Putamen (tissue), 1 donor: ENCODE measurements around the gene NOS3.

Source experiments
- DNase-seq: peaks from one replicate; pipeline ENCODE4 v3.0.0-alpha.2; 2016; ENCODE audit warnings: low spot score

The NOS3 gene

DNA sequence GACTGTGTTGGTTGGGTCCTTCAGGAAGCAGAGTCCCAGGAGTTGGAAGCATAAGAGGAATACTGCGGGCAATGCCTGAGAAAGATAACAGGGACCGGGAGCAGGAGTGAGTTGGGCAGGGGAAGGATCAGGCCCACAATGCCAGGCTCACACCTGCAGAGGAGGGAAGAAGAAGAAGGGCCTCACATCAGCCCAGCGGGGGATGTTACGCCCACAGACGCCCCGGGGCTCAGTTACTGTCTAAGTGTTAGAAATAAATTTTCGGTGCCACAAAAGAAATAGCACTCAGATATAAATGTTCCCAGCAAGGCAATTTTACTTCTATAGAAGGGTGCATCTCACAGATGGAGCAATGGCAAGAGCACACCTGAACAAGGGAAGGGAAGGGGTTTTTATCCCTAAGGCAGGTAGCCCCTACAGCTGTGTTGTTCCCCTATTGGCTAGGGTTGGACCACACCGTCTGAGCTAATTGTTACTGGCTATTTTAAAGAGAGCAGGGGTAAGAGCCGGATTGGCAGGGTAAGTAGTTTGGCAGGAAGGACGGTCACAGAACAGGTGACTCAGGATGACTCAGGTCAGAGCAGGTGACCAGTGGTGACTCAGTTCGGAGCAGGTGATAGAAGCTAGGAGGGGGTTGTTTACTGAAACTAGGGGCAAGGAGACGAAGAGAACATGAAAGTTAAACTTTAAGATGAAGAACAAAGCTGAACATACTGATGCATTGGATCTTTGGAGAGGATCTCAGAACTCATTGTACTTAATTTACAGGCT is at the start of gene NOS3:
Gene NOS3 (plus strand): TSS at position 602 of the 771 bp plus-strand sequence. CDS start 2,787 bp downstream, outside the sequence.
- DNase-seq, result no peak

DNA sequence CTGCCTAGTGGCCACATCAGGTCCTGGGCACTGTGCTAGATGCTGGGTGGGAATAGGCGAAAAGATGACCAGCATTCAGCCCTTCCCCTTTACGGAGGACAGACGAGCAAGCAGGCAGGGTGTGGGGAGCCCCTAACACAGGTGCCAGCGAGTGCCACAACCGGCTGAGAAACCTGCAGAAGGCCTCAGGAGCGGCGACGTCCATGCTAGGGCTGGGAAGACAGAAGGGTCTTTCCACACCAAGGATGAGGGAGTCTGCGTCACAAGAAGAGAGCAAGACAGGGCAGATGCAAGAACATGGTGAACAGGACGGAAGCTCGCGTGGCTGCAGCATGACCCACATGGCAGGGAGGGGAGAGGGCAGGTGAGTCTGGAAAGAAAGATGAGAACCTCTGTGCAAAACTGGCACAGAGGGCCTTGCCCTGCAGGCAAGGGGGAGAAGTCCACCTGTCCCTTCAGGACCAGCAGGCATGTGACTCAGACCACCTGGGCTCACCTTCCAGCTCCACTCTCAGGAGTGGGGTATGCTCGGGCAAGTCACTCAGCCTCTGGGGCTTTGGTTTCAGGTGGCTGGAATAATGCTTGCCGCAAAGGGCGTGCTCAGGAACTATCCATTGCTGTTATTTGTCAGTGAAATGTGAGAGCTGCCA is 49.3 kb upstream of the NOS3 start:
- DNase-seq, result no peak

DNA sequence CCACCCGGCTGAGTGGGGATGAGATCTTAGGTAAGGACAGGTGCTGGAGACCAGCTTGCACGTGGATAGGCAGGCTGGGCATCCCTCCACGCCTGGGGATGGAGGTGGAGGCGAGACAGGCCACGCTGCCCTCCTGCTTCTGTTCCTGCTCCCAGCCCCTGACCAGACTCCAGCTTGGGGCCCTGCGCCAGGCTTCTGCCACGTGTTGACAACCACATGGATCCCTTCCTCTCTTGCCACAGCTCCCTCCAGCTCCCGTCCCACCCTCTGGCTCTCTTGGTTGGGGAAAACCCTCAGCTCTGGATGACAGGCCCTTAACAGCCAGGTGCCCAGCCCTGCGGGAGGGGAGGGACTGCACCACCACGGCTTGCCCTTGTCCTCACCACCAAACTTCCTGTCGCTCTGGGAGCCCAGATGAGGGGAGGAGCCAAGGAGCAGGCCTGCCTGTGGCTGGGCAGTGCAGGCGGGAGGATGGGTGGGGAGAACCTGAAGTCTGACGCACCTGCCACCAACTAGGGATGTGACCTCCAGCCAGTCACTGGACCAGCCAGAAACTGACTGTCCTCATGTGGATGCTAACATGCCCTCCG is 48.7 kb upstream of the NOS3 start:
- DNase-seq, result no peak

DNA sequence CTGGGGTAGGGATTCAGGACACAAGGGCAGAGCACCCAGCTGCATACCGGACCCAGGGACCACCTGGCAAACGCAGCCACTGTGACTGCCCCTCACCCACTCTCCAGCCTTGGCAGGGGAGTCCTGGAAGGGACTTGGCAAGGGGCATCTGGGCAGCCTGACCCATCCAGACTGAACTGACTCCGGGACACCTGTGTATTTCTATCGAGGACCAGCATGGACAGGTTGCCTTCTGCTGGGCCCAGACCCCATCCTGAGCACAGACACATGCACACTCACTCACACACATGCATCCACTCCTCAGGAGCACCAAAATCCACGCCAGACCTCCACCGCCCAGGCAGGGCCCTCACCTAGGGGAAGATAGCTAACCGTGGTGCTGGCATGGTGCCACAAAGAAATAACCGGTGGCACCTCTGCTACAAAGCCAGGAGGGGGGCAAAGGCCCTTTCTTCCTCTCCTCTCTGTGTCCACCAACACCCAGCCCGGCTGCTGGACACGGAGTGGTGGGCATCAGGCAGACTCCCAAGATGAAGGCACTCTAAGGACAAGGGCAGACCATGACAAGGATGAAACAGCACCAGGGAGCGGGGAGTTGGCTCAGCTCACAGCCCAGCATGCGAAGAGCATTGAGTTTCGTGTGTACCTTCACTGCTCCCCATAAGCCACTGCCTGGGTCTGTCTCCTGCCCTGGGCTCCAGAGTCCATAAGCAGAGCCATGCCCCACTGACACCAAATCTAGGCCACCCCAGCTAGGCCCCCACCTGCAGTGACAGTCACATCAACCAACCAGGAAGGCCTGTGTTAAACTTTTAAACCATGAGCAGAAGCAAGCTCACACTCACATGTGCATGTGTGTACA is 48.0 kb upstream of the NOS3 start:
- no peak for DNase-seq

DNA sequence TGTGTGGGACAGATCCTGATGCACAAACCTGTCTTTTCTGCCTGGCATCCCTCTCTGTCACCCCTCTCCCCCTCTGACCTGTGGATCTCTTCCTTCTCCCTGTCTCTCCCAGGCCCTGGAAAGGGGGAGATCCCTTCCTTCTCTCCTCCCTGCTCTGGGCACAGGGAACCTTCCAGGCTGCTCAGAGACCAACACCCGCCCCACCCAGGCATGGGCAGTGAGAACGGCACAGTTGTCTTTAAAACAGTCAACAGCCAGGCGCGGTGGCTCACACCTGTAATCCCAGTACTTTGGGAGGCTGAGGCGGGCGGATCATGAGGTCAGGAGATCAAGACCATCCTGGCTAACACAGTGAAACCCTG is 47.4 kb upstream of the NOS3 start:
- DNase-seq, result no peak

DNA sequence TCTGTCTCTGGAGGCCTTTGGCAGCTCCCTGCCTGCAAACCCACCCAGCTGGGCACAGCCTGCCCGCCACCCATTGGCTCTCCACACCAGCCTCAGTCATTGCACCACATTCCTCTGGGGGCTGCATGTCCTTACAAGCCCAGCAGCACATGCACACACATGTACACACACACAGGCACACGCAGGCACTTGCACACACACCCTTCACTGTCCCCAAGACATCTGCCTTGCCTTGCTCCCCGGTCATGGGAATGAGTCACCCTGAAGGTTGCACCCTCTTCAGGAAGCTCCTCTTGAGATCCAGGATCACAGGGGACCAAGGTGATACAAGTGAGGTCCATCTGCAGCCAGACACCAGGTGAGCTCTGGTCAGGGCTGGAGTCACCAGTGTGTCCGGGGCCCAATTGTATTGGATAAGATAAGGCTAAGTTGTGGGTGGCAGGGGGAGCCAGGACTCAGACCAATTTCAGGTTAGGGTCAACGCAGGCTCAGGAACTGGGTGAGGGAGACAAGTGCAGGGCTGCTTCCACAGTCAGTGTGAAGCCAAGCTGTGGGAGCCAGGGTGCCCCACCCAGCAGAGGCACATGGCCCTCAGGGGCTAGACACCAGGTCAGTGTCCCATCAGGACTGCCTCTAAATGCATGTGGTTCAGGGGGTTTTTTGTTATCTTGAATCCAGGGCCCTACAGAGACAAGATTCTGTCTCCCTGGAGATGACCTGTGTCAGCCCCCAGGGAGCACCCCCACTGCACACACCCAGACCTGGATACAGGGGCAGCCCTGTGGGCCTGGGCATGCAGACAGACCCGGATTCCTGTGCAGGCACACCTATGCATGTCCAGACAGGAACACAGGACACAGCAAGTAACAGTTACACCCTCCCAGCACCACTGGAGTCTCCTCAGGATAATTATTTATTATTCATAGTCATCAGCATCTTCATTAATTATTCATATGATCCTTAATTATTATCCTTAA is 46.5 kb upstream of the NOS3 start:
- no peak for DNase-seq

DNA sequence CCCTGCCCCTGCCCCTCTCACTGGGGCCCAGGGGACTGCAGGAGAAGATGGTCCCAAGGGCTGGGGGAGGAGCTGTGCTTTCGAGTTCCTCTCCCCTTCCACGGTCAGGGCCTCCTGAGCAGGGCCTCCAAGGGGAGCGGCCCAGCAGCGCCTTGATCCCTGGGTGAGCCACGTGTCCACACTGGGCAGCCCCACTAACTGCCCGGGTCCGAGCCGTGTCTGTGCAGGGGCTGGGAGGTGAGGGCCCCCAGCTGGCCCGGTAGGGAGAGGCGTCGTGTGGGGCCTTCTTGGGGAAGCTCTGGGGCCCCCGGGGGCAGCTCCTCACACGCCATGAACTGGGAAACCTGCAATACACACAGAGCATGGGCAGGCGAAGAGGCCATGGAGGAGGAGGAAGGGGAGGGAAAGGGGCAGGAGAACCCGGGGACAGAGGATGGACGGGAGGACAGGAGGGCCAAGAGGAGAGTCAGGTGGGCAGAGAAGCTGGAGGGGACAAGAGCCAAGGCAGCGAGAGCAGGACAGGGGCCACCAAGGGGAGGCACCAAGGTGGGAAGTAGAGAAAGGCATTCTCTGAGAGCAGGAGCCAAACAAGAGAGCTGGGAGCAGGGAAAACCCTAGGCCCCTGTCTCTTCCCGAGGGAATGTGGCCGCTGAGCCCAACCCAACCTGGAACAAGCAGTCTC is 45.5 kb upstream of the NOS3 start:
- no peak for DNase-seq

DNA sequence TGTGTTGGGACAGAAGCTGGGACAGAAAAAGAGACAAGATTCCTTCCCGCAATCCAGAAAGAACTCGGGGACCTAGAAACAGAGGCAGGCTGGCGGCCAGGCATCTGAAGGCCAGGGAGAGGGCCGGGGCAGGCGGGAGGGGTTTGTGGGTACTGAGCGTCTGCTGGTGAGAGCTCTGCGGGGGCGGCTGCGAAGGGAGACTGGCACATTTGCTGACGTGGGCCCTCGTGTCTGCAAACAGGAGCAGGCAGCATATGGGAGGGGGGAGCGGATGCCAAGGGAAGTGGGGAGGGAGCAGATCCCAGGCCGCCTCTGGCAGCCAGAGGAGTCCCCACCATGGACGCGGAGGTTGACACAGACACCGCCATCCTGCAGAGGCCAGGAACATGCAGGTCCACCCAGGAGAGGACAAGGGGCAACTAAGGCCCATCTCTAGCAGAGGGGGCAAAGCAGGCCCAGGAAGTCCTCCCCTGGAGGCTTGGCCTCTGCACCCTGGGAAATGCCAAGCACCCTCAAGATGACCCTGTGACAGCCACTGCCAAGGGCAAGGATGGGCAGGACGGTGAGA is 44.9 kb upstream of the NOS3 start:
- no peak for DNase-seq

DNA sequence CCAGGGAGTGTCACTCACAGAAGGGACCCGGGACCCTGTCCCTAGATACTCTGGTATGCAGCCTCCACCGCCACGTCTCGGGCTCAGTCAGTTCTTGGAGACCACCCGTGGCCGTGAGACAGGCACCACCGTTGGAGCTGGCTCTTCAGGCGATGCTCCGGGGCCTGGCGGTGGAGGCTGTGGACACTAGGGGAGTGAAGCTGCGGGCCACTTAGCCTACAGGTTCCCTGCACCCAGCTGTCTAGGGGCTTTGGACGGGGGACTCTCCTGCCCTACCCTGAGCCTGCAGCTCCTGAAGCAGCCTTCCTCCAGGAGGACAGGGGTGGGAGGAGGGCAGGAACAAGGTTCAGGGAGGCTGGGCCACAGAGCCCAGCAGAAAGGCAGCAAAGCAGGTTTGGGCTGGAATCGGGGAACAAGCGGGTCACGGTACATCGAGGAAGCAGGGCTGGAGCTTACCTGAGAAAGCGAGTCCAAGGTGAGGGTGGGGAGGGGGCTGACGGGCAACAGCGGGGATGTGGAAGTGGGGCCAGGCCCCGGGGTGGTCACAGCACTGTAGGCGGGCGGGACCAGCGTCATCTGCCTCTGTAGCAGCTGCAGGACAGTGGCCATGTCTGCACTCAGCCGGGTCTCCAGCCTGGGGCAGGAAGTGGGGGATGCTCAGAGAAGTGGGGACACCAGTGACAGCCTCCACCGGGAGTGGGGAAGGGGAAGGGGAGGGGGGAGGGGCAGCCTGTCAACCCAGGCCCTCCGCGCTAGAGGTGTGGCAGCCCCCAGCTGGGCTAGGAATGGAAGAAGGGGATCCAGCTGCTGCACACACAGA is 44.2 kb upstream of the NOS3 start:
- no peak for DNase-seq

DNA sequence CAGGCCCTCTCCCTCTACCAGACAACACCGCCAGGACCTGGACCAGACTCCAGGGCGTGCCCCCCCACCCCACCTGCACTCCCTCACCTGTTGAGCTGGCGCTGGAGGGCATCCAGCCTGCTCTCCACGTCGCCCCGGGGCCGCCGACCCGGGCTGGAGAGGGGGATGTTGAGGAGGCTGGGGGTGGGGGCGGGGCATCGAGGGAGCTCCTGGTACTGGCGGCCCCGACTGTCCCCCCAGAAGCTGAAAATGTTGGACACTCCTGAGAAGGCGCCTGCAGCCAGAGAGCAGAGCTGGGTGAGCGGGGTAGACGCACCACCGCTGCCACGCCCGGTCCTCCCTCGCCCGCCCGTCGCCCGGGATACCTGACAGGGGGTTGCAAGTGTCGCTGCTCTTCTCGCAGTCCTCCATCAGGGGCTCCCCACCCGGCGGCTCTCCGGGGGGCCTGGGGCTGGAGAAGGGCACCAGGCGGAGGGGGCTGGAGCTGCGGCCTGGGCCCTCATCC is 43.5 kb upstream of the NOS3 start:
- DNase-seq, result no peak

DNA sequence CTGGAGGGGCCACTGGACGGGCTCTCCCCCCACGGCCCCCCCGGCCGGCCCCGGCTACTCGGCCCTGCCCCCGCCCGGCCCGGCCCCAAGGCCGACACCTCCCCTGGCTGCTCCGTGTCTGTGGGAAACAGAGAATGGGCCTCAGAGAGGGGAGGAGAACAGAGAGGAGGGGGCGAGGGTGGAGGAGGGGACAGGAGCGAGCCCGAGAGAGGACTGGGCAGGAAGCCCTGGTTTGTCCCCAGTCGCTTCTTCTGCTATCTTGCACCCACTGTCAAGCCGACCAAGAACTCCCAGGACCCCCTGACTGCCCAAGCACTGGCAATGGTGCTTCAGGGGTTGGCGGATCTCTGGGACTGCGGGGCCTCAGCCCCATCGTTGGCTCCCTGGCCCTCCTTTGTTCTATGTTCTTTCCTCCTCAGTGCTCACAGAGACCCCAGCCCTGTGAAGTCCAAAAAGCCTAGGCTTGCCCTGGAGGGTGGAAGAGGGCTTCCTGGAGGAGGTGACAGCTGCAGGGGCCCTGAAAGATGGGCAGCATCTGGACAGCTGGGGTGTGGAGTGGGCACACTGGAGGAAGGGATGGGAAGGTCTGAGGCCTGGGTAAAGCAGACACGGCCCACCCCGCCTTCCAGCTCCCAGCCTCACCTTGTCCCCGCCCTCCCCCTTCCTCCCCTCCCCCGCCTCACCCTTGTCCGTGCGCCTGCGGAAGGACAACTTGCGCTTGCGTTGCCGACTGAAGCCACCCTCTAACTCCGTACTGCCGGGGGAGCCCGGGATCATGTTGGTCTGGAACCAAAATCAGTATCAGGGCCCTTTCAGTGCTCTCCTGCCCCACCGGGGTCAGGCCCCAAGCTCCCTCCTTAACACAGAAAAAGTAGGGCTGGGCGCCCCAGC is 42.8 kb upstream of the NOS3 start:
- DNase-seq, result no peak

DNA sequence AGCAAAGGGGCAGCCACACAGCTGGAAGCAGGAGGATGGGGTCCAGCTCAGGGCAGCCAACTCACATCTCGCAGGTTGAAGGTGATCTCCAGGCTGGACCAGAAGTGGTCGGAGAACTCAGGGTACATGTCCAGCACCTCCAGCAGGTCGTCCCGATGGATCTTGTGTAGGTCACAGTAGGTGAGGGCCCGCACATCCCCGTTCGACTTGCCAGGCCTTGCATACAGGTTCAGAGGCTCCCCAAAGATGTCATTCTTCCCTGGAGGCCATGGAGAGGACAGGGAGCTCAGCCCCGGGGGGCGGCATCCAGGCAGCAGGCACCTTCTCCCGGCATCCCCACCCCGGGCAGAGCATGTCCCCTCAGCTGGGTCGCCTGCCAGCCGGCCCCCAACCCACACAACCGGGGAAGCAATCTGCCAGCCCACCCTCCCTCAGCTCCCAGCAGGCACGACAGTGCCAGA is 42.0 kb upstream of the NOS3 start:
- no peak for DNase-seq

DNA sequence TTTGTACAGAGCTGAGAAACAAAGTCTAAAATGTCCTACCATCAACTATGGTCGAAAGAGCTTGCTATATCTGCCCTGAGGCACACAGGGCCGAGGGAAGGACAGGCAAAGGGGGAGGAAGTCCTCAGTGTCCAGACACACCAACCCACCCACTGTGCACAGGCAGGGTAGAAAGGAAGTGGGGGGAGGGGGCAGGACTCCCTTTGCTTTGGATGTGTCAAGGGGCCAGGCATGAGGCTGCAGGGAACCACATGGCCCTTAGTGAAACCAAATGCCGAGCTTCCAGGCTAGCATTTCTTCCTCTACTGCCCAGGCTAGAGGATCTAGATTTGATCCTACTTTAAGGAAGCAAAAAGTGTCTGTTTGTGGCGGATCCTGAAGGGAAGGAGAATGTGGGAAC is 41.3 kb upstream of the NOS3 start:
- DNase-seq, result no peak

DNA sequence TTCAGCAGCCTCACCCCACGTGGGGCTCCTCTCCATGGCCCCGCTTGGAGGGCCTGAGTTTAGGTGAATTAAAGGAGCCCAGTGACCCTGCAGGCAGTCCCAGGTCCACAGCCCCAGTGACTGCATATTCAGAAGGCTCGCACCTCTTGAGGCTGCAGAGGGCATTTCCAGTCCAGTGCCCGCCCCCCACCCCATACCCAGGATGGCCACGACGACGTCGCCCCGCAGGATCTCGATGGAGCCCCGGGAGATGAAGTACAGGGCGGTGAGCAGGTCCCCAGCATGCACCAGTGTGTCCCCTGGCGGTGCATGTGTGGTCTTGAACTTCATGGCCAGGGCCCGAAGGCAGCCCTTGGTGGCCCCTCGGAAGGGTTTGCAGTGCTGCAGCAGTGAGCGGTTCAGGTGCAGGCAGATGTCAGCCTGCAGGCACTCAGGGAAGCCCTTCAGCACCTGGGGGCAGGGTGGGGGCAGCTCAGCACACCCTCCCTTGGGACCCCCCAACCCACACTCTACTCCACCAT is 40.8 kb upstream of the NOS3 start:
- DNase-seq, result no peak

DNA sequence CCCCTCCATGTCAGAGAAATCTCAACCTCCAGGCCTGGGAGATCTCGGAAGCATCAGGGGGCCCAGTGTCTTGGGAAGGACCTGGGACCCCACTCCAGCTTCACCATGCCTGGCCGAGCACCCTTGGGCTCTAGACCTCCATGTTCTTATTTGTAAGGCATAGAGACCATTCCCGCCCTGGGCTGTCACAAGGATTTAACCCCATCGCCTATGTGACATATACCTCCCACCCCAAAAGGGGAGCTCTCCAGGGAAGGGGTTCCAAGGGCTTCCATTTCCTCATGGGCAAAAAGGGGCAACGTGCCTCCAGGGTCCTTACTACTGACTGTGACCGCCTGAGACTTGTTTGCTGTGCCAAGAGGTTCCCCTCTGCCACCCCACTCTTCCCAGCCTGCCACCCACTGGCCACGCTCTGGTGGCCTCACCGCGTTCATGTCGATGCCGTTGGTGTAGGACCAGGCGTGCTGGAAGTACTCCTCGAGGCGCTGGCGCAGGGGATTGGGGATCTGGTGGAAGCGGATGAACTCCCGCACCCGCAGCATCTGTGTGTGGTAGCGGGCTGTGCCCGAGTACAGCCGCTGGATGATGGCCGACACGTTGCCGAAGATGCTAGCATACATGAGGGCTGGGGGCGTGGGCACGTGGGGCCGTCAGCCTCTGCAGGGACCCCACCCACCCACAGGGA is 40.2 kb upstream of the NOS3 start:
- no peak for DNase-seq

DNA sequence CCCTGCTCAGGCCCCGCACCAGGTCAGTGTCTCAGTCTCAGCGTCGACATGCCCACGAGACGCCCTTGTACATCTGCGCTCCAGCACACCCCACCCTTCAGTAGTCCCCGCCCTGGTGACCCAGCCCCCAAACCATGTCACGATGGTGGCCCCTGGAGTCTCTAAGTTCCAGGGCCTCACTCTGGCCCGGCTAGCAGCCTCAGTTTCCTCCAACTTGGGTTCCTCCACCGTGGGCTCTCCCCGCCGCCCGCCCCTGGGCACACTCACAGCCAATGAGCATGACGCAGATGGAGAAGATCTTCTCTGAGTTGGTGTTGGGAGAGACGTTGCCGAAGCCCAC is 39.7 kb upstream of the NOS3 start:
- DNase-seq, result no peak

DNA sequence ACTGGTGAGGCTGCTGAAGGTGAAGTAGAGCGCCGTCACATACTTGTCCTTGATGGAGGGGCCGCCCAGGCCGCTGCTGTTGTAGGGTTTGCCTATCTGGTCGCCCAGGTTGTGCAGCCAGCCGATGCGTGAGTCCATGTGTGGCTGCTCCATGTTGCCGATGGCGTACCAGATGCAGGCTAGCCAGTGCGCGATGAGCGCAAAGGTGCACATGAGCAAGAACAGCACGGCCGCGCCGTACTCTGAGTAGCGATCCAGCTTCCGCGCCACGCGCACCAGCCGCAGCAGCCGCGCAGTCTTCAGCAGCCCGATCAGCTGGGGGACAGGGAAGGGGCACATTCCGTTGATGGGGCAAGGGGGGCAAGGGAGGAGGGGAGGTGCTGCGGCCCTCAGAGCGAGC is 39.3 kb upstream of the NOS3 start:
- no peak for DNase-seq
